BJ (cell line): ENCODE measurements around the gene NUP37. TPM values are rescaled to one million over a fixed set of nuclear protein-coding genes. Genes with fewer than 3 reads are reported as not detected.

ENCODE experiments used
- CTCF ChIA-PET: fragments of 350-600 bp; formaldehyde crosslinking; extraction: SDS; loops from one replicate; lab custom pipeline; 2021; ENCODE audit warnings: antibody characterized with exemption, inconsistent platforms; lab: Yijun Ruan, JAX
- POLR2A ChIA-PET: fragments of 300-600 bp; sonication (Branson Sonifier 250); formaldehyde crosslinking; extraction: SDS; loops from one replicate; lab custom pipeline; 2021; ENCODE audit warnings: antibody characterized with exemption; lab: Charles Lee
- DNase-seq: peaks from one replicate; pipeline ENCODE4 v3.0.0-alpha.2; 2011; ENCODE audit warnings: low read depth
- H3K27me3 ChIP-seq: 2 replicates; pipeline ENCODE4 v1.6.0; 2011; ENCODE audit warnings: low read length; ENCODE audit not compliant: control insufficient read depth, insufficient read depth
- H3K36me3 ChIP-seq: 2 replicates; pipeline ENCODE4 v1.5.1; 2011; ENCODE audit warnings: low read length; ENCODE audit not compliant: control insufficient read depth, insufficient read depth
- H3K4me3 ChIP-seq: 2 replicates; pipeline ENCODE4 v1.5.1; 2011; ENCODE audit warnings: low read depth, mild to moderate bottlenecking, control low read depth, low read length
- CTCF ChIP-seq: IDR thresholded peaks from 2 replicates; pipeline ENCODE4 v1.5.1; 2011; ENCODE audit warnings: low read depth, mild to moderate bottlenecking, control low read depth, inconsistent platforms, low read length, moderate library complexity; ENCODE audit not compliant: insufficient read depth
- polyA plus RNA-seq: library from polyadenylated mRNA; depleted of rRNA; stranded (reverse); fragments of >200 nt; gene quantifications from 2 replicates; pipeline ENCODE4 v1.2.3, GENCODE V29; 2011

Gene NUP37
- polyA plus RNA-seq, 1 experiment, result 22.6 TPM

- Histone ChIP-seq H3K36me3 (peaks cover 1% of the 10 kb centered on the region; the same call in 1 of the 2 replicates), H3K27me3 (no peaks in the 10 kb centered on the region), H3K4me3 (peak overlapping the region; percentile 64; the same call in 1 of the 2 replicates)
- CTCF ChIA-PET, result interaction anchor here (1.1 kb wide), 1 partner anchor 122 kb away, joined by 3 read pairs; no protein-coding TSS in a partner anchor
- no peak for TF ChIP-seq CTCF
- POLR2A ChIA-PET, result no interaction called here
- no peak for DNase-seq
Observed at GRCh38 chr12:102062419-102062806, 57.5 kb downstream of the NUP37 start.

- ChIA-PET POLR2A (interaction anchor here (0.6 to 0.7 kb wide), 2 partner anchors 136 to 410 kb away, joined by 3 to 20 read pairs; no protein-coding TSS in a partner anchor), CTCF (interaction anchor here (1.1 to 1.6 kb wide), 2 partner anchors 122 to 124 kb away, joined by 3 to 4 read pairs; no protein-coding TSS in a partner anchor)
- H3K4me3 ChIP-seq, result peak within 1 kb of the TSS; percentile 64
Observed at GRCh38 chr12:102061560-102062418, 58.1 kb downstream of the NUP37 start, which contains the start of gene WASHC3. TSS of gene WASHC3 (minus strand) at chr12:102061991. CDS start at chr12:102061962, 29 bp downstream.

GRCh38 chr12:102061096-102061559 is 58.8 kb downstream of the NUP37 start:
- ChIA-PET POLR2A (interaction anchor here (0.6 kb wide), 1 partner anchor 135 kb away, joined by 20 read pairs; no protein-coding TSS in a partner anchor), CTCF (interaction anchor here (1.1 to 1.6 kb wide), 2 partner anchors 121 to 123 kb away, joined by 3 to 4 read pairs; no protein-coding TSS in a partner anchor)
- peak overlapping the region; percentile 64 for H3K4me3 ChIP-seq
- no peaks in the 10 kb centered on the region for H3K27me3 ChIP-seq
- peaks cover 1% of the 10 kb centered on the region; the same call in 1 of the 2 replicates for H3K36me3 ChIP-seq
- no peak for DNase-seq
- TF ChIP-seq CTCF, result no peak

More at GRCh38 chr12:102061560-102062418, 58.1 kb downstream of the NUP37 start, which contains the start of gene WASHC3:
- H3K36me3 ChIP-seq, result peaks cover 1% of the 10 kb centered on the region; the same call in 1 of the 2 replicates
- TF ChIP-seq CTCF, result no peak
- DNase-seq, result peak; percentile 63
- no peaks in the 10 kb centered on the region for H3K27me3 ChIP-seq

GRCh38 chr12:102059343-102059742 is 60.6 kb downstream of the NUP37 start:
- DNase-seq, result no peak
- no peaks in the 10 kb centered on the region for H3K27me3 ChIP-seq
- H3K4me3 ChIP-seq, result no peak overlapping the region
- no peak for TF ChIP-seq CTCF
- H3K36me3 ChIP-seq, result peaks cover 1% of the 10 kb centered on the region; the same call in 1 of the 2 replicates
- ChIA-PET POLR2A (no interaction called here), CTCF (no interaction called here)

- no peak for DNase-seq
- H3K36me3 ChIP-seq, result peaks cover 5% of the 10 kb centered on the region
- no peaks in the 10 kb centered on the region for H3K27me3 ChIP-seq
- ChIA-PET CTCF (interaction anchor here (1.0 kb wide), 1 partner anchor 10 kb away, joined by 3 read pairs; no protein-coding TSS in a partner anchor), POLR2A (no interaction called here)
- TF ChIP-seq CTCF, result no peak
- H3K4me3 ChIP-seq, result no peak overlapping the region
Observed at GRCh38 chr12:102054345-102054744, 65.6 kb downstream of the NUP37 start.
